SK-N-MC (cell line): ENCODE measurements around the gene PCSK5.

Experiments used
- EZH2 ChIP-seq: fragments of 200-600 bp; sonication (generic); IDR thresholded peaks from one replicate; pipeline ENCODE4 v1.6.1; 2017; ENCODE audit warnings: antibody characterized with exemption
- POLR2AphosphoS5 ChIP-seq: IDR thresholded peaks from 2 replicates; pipeline ENCODE4 v1.6.1; 2012; ENCODE audit warnings: mild to moderate bottlenecking, low read depth, low read length, borderline replicate concordance

DNA sequence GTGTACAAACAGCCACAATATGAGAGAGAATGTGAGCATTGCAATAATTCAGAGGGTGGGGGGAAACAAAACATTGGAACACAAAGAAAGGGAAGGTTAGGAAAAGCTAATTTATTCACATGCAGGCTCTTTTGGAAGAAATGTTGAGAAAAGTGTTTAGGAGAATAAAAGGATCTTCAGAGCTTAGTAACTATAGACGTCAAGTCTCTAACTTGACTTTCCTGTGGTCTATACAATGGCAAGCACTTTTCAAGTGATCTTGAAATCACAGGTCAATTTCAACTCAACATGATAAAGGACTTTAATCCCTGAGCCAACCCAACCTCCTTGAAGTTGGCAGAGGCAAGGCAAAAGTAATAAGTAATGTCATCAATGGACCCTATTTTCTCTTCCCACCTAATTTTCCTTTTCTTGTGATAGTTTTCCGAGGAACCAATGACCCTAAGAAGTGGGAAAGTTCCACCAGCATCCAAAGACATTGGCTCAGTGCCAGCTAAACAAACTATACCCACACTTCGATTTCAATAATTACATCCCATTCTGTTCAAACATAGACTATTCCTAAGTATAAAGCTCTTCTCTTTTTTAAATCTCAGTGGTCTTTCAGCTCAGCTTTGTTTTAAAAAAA lies 480.0 kb downstream of the PCSK5 start:
- no peak for TF ChIP-seq EZH2
- TF ChIP-seq POLR2AphosphoS5: no peak
